Fibroblast of skin of back (primary cell): ENCODE results near the gene P2RX7.
A peak's percentile ranks its signal among the peaks of the same experiment; 100 is the strongest.
"Not testable (repeated sequence)": the region's sequence is repeated elsewhere in the genome, so short reads cannot be mapped to it uniquely, and the experiment has no call there.

ENCODE experiments used
- DNase-seq: peaks from one replicate; pipeline ENCODE4 v3.0.0-alpha.2; 2013

P2RX7 gene

DNA sequence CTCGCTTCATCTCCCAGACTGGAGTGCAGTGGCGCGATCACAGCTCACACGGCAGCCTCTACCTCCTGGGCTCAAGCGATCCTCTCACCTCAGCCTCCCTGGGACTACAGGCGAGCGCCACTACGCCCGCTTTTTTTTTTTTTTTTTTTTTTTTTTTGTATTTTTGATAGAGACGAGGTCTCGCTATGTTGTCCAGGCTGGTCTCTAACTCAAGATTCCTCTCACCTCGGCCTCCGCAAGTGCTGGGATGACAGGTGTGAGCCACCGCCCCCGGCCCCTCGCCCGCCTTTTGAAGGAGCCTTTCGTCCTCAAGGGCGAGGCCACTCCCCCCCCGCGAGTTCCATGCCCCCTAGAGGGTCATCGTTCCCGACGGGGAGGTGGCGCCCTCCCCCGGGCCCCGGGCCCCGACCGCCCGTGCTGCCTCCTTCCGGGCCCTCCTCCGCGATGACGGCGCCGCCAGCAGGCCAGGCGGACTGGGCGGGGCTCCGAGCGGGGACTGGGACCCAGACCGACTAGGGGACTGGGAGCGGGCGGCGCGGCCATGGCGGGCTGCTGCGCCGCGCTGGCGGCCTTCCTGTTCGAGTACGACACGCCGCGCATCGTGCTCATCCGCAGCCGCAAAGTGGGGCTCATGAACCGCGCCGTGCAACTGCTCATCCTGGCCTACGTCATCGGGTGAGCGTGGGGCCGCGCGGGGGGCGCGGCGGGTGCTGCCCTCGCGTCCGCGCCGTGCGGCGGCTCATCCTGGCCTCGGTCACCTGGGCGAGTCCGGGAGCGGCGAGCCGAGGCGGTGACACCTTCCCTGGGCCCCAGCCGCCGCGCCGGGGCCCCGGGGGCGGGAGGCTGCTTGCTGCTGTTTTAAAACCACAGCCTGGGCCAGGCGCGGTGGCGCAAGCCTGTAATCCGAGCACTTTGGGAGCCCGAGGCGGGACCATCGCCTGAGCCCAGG, 77.2 kb downstream of the P2RX7 start, which contains the start of gene P2RX4:
Gene P2RX4 (plus strand): TSS at position 506 of the 949 bp plus-strand sequence. CDS start 36 bp downstream, at position 542.
- DNase-seq, result peak; percentile 79

DNA sequence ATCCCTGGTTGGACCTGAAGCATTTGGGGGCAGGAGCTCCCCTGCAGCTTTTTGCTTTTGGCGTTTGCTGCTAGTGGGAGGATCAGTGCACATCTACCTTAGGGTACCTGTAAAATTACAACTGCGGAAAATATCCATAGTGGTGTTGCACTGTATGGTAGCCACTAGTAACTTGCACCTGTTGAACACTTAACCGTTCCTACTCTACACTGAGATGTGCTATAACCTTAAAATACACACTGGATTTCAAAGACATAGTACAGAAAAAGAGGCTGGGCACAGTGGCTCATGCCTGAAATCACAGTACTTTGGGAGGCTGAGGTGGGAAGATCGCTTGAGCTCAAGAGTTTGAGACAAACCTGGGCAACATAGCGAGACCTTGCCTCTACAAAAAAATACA, 80.2 kb downstream of the P2RX7 start:
- DNase-seq, result no peak

GRCh38 chr12:121214166-121214777, 81.6 kb downstream of the P2RX7 start:
- DNase-seq, result peak; percentile 28

- peak; percentile 83 for DNase-seq
Observed at GRCh38 chr12:121214855-121215745, 82.4 kb downstream of the P2RX7 start.

GRCh38 chr12:121216102-121216501, 83.4 kb downstream of the P2RX7 start:
- no peak for DNase-seq

- no peak for DNase-seq
Observed at GRCh38 chr12:121217063-121217462, 84.4 kb downstream of the P2RX7 start.

- no peak for DNase-seq
Observed at GRCh38 chr12:121217761-121218160, 85.1 kb downstream of the P2RX7 start.

GRCh38 chr12:121218588-121219352, 86.1 kb downstream of the P2RX7 start:
- DNase-seq, result no peak

GRCh38 chr12:121219353-121219986, 86.8 kb downstream of the P2RX7 start:
- no peak for DNase-seq

DNA sequence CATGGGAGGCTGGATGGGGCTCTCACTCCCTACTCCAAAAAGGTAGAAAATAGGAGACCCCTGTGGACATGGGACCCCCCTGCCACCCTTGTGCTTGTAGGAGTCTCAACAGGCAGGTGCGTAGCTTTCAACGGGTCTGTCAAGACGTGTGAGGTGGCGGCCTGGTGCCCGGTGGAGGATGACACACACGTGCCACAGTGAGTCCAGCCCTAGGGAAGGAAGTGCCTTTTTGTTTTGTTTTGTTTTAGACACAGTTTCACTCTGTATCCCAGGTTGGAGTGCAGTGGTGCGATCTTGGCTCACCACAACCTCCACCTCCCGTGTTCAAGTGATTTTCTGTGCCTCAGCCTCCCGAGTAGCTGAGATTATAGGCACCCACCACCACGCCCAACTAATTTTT, 90.2 kb downstream of the P2RX7 start:
- no peak for DNase-seq

- DNase-seq, result peak; percentile 10
Observed at GRCh38 chr12:121223292-121224285, 90.9 kb downstream of the P2RX7 start.

- no peak for DNase-seq
Observed at GRCh38 chr12:121224591-121224990, 91.9 kb downstream of the P2RX7 start.

- DNase-seq, result no peak
Observed at GRCh38 chr12:121226399-121226798, 93.7 kb downstream of the P2RX7 start.

DNA sequence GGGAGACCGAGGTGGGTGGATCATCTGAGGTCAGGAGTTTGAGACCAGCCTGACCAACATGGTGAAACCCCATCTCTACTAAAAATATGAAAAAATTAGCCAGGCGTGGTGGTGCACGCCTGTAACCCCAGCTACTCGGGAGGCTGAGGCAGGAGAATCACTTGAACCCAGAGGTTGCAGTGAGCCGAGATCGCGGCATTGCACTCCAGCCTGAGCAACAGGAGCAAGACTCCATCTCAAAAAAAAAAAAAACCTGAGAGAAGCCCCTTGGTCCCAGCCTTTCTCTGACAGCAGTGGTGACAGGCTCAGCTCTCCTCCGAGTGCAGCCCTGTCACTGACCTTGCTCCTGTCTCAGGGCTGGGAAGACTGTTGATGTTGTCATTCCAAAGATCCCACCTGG, 94.2 kb downstream of the P2RX7 start:
- not testable (repeated sequence) for DNase-seq

DNA sequence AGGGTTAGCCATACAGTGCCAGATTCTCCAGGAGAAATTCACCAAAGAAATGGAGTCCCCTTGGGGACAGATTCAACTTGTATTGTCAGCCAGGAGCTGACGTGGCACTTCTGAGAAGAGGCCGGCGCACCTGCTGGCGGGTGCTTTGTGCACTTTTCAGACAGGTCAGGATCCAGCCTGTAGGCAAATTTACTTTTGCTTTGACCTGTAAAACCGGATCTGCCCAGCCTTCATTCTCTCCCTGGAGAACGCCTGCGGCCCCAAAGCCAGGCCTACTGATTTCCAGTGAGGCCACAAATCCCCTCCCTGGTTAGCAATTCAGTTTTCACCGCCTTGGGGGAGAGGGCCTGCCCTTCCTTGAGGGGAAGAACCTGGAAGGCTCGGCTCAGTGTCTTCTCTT, 94.6 kb downstream of the P2RX7 start:
- DNase-seq, result no peak

DNA sequence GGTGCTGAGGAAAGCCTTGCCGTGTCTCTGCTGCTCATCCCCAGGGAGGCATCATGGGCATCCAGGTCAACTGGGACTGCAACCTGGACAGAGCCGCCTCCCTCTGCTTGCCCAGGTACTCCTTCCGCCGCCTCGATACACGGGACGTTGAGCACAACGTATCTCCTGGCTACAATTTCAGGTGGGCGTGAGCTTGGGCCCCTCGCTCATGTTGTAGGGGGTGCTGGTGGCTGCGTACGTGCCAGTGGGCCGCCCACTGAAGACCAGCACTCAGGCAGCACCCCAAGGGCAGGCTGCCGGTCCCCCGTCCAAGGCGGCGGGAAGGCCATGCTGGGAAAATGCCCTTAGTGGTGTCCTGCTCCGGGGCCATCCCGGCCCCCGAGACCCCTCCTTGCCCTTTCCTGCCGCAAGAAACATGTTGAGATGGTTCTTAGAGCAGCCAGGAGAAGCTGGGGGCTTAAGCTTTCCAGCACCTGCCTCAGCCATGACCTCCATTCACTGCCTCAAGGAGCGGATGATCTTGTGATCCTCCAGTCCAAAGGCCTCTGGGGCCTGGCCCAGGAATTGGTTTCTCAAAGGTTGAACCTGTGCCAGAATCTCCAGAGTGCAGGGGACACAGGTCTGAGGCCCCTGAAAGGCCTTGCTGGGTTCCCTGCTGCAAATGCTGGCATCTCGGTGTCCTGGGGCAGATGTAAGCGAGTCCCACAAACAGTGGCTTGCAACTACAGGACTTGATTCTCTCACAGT, 96.4 kb downstream of the P2RX7 start:
- DNase-seq, result no peak

DNA sequence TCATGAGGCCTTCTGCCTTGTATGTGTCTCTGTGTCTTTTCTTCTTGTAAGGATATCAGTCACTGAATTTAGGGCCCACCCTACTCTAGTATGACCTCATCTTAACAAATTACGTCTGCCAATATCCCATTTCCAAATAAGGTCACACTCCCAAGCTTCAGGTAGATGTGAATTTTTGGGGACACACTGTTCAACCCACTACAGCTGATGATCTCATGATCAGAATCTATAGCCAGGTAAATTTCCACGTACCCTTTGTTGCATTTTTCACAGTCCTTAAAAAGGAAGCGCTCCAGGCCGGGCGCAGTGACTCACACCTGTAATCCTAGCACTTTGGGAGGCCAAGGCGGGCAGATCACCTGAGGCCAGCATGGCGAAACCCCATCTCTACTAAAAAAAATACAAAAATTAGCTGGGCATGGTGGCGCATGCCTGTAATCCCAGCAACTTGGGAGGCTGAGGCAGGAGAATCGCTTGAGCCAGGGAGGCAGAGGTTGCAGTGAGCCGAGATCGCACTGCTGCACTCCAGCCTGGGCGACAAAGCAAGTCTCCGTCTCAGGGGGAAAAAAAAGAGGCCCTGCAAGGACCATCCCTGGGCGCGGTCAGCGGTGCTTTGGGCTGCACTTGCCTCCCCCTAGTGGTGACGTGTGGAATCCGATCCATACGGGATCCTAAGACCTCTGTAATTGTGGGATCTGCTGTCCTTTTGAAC, 97.3 kb downstream of the P2RX7 start:
- peak; percentile 73 for DNase-seq

DNA sequence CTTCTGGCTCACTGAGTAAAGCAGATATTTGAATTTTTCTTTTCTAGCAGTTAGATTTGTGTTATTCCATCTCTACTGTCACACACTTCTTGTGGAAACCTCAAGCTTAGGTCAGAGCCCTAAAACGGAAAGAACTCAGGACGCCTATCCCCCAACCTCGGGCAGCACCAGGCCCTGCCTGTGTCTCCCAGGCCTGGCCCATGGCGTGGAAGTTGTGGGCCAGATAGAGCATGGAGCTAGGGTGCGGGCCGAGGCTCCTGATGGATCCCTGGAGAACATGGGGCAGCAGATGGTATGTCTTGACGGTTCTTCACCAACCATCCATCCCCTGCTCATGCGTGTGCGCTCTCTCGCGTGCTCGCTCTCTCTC, 97.8 kb downstream of the P2RX7 start:
- DNase-seq, result no peak

- no peak for DNase-seq
Observed at GRCh38 chr12:121232163-121232562, 99.5 kb downstream of the P2RX7 start.
